Measurements from ENCODE around the gene C2orf68. TPM values are rescaled to one million over a fixed set of nuclear protein-coding genes. Genes with fewer than 3 reads are reported as not detected.
A peak's percentile ranks its signal among the peaks of the same experiment; 100 is the strongest.

Gene C2orf68
- total and polyA plus RNA-seq, 2 of the 13 experiments (the other 11 are each of a cell fraction or from before 2014, with no cell fraction given) = 47.1 to 77.4 TPM

GRCh38 chr2:85595301-85596025 lies 16.4 kb downstream of the C2orf68 start, which contains the start of gene RNF181 (continued):
- TF ChIP-seq PTBP1 (IDR thresholded peaks at IDR 0.05; ENCODE audit: low read depth, low read length, poor library complexity, severe bottlenecking) (peak; percentile 38), NONO (IDR thresholded peaks at IDR 0.05) (no peak), NONO (CRISPR knock-in tag; conservative IDR thresholded peaks at IDR 0.05) (peak; percentile 80), ZNF562 (CRISPR knock-in tag; IDR thresholded peaks at IDR 0.05; ENCODE audit: borderline replicate concordance) (no peak), ZFP41 (CRISPR knock-in tag; IDR thresholded peaks at IDR 0.05; ENCODE audit: borderline replicate concordance) (peak; percentile 20; the same call in 1 of the 2 replicates), DNMT1 (CRISPR knock-in tag; IDR thresholded peaks at IDR 0.05) (no peak; the same call in 1 of the 2 replicates), ARNT2 (CRISPR knock-in tag; IDR thresholded peaks at IDR 0.05; ENCODE audit: low read depth) (peak; percentile 57; the same call in 1 of the 2 replicates), ARNT (IDR thresholded peaks at IDR 0.05) (no peak), MLXIP (CRISPR knock-in tag; IDR thresholded peaks at IDR 0.05; ENCODE audit: borderline replicate concordance) (no peak), ZBTB3 (CRISPR knock-in tag; IDR thresholded peaks at IDR 0.05; ENCODE audit: borderline replicate concordance, low read depth) (peak; percentile 87; the same call in 1 of the 2 replicates), DPF2 (CRISPR knock-in tag; IDR thresholded peaks at IDR 0.05; ENCODE audit: borderline replicate concordance, low read depth) (no peak), SMARCE1 (IDR thresholded peaks at IDR 0.05; ENCODE audit: borderline replicate concordance) (no peak), XBP1 (CRISPR knock-in tag; IDR thresholded peaks at IDR 0.05) (no peak), SIN3A (IDR thresholded peaks at IDR 0.05; ENCODE audit: borderline replicate concordance, low read depth, low read length) (peak; percentile 24; the same call in 1 of the 2 replicates), EZH2 (conservative IDR thresholded peaks at IDR 0.05; ENCODE audit: low read depth, low read length) (no peak), ZNF407 (CRISPR knock-in tag; IDR thresholded peaks at IDR 0.05; ENCODE audit: not compliant biosample characterization) (peak; percentile 77)
- TF ChIP-seq, protein P1, sequence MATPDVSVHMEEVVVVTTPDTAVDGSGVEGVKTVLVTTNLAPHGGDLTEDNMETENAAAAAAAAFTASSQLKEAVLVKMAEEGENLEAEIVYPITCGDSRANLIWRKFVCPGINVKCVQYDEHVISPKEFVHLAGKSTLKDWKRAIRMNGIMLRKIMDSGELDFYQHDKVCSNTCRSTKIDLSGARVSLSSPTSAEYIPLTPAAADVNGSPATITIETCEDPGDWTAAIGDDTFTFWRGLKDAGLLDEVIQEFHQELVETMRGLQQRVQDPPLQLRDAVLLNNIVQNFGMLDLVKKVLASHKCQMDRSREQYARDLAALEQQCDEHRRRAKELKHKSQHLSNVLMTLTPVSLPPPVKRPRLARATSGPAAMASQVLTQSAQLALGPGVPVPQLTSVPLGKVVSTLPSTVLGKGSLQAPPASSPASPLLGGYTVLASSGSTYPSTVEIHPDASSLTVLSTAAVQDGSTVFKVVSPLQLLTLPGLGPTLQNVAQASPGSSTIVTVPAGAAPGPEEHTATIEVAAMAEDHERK (CRISPR knock-in tag; IDR thresholded peaks at IDR 0.05; ENCODE audit: low read depth) = no peak
